GM20000 (cell line): ENCODE data around the gene CUL3.
"Not testable (repeated sequence)": the region's sequence is repeated elsewhere in the genome, so short reads cannot be mapped to it uniquely, and the experiment has no call there.

ENCODE experiments used
- DNase-seq: peaks from one replicate; pipeline ENCODE4 v3.0.0; 2012; ENCODE audit warnings: low spot score
- CTCF ChIP-seq: IDR thresholded peaks from 2 replicates; pipeline ENCODE4 v1.5.1; 2012; ENCODE audit warnings: mild to moderate bottlenecking, control low read depth; ENCODE audit errors: extremely low read depth, missing control alignments

Gene CUL3

GRCh38 chr2:224611938-224612337 is 26.8 kb upstream of the CUL3 start:
- TF ChIP-seq CTCF, result no peak

GRCh38 chr2:224608104-224608503 is 22.9 kb upstream of the CUL3 start:
- DNase-seq, result no peak
- no peak for TF ChIP-seq CTCF

More at GRCh38 chr2:224611938-224612337, 26.8 kb upstream of the CUL3 start:
- DNase-seq, result no peak

GRCh38 chr2:224603746-224604500 is 18.8 kb upstream of the CUL3 start:
- not testable (repeated sequence) for DNase-seq

GRCh38 chr2:224602778-224603375 is 17.7 kb upstream of the CUL3 start:
- DNase-seq, result not testable (repeated sequence)

GRCh38 chr2:224601923-224602322 is 16.8 kb upstream of the CUL3 start:
- TF ChIP-seq CTCF, result no peak
- no peak for DNase-seq

- no peak for DNase-seq
- no peak for TF ChIP-seq CTCF
These were observed 13.5 kb upstream of the CUL3 start for GRCh38 chr2:224598678-224599077.

GRCh38 chr2:224596289-224596688 is 11.1 kb upstream of the CUL3 start:
- TF ChIP-seq CTCF, result no peak
- DNase-seq, result no peak

GRCh38 chr2:224595518-224595917 is 10.4 kb upstream of the CUL3 start:
- DNase-seq, result no peak

More at GRCh38 chr2:224595518-224595917, 10.4 kb upstream of the CUL3 start:
- no peak for TF ChIP-seq CTCF
